CD14-positive monocyte (primary cell): ENCODE results near the gene OR2C1. TPM values are rescaled to one million over a fixed set of nuclear protein-coding genes. Genes with fewer than 3 reads are reported as not detected.

Source experiments
- polyA plus RNA-seq, 3 donors: library from polyadenylated mRNA; depleted of rRNA in 1 of 3; unstranded in 2 of 3; stranded (reverse) in 1 of 3; fragments of 300-500 nt in 2 of 3; fragments of >200 nt in 1 of 3; fragmentation: Illumina TruSeq in 2 of 3; gene quantifications; 1 replicate in 2 of 3; 2 replicates in 1 of 3; pipeline ENCODE4 v1.2.3, GENCODE V29; 2012 to 2021

OR2C1 gene
- polyA plus RNA-seq, 3 donors, result 0.12 TPM; not detected in 2

Other genes starting within 250 kb of the OR2C1 start
- gene ZNF205, start 243.3 kb upstream of the OR2C1 start, polyA plus RNA-seq, result 1 to 10 TPM; 1.0 to 6.7 (median 1.3) TPM
- 1 to 10 TPM; 1.5 to 2.6 (median 1.8) TPM for gene ZNF213, start 220.9 kb upstream of the OR2C1 start, polyA plus RNA-seq
- gene OR1F1, start 167.7 kb upstream of the OR2C1 start, polyA plus RNA-seq, result not detected
- gene ZNF200, start 120.7 kb upstream of the OR2C1 start, polyA plus RNA-seq, result 1 to 10 TPM; 2.0 to 2.8 (median 2.5) TPM
- gene MEFV, start 99.3 kb upstream of the OR2C1 start, polyA plus RNA-seq, result 10 to 100 TPM; 37.7 to 78.0 (median 73.2) TPM
- gene ZNF263, start 72.4 kb upstream of the OR2C1 start, polyA plus RNA-seq, result 10 to 100 TPM; 11.5 to 21.5 (median 13.1) TPM
- gene TIGD7, start 50.5 kb upstream of the OR2C1 start, polyA plus RNA-seq, result 1 to 10 TPM in 1 of 3 donors, under 1 TPM in 2; 0.32 to 1.4 (median 0.64) TPM
- 10 to 100 TPM in 1 of 3 donors, 1 to 10 TPM in 2; 2.3 to 10.2 (median 2.8) TPM for gene ZNF75A, start 50.4 kb upstream of the OR2C1 start, polyA plus RNA-seq
- 1 to 10 TPM; 5.7 to 7.7 (median 7.2) TPM for gene ZSCAN32, start 45.1 kb downstream of the OR2C1 start, polyA plus RNA-seq
- 1 to 10 TPM; 2.5 to 5.6 (median 4.9) TPM for gene ZNF174, start 45.3 kb downstream of the OR2C1 start, polyA plus RNA-seq
- 1 to 10 TPM in 1 of 3 donors, under 1 TPM in 2; 0.80 to 1.0 (median 0.98) TPM for gene ZNF597, start 87.6 kb downstream of the OR2C1 start, polyA plus RNA-seq
- 10 to 100 TPM; 19.5 to 48.8 (median 29.7) TPM for gene NAA60, start 87.8 kb downstream of the OR2C1 start, polyA plus RNA-seq
- not detected for gene C16orf90, start 139.6 kb downstream of the OR2C1 start, polyA plus RNA-seq
- gene CLUAP1, start 145.1 kb downstream of the OR2C1 start, polyA plus RNA-seq, result 1 to 10 TPM; 1.9 to 5.9 (median 5.6) TPM
- under 1 TPM; 0.03 to 0.07 (median 0.06) TPM for gene NLRC3, start 221.5 kb downstream of the OR2C1 start, polyA plus RNA-seq